Loucy (cell line): ENCODE measurements around the gene ERCC4.

Experiments
- CTCF ChIP-seq: fragments of 200-600 bp; sonication (generic); conservative IDR thresholded peaks from 2 replicates; pipeline ENCODE4 v1.5.1; 2014; ENCODE audit warnings: mild to moderate bottlenecking, antibody characterized with exemption, low read length
- EZH2phosphoT487 ChIP-seq: fragments of 200-600 bp; IDR thresholded peaks from 2 replicates; pipeline ENCODE4 v1.6.1; 2018; ENCODE audit warnings: antibody characterized with exemption, mild to moderate bottlenecking, moderate library complexity, borderline replicate concordance

GRCh38 chr16:13945744-13946485 lies 26.0 kb downstream of the ERCC4 start:
- TF ChIP-seq CTCF (no peak), EZH2phosphoT487 (no peak)
